Measurements from ENCODE around the gene SERGEF. TPM values are rescaled to one million over a fixed set of nuclear protein-coding genes. Genes with fewer than 3 reads are reported as not detected.

The SERGEF gene
- total RNA-seq, 2 donors from 2014 or later, result 26.7 to 42.1 TPM

GRCh38 chr11:17753641-17754040, 259.2 kb downstream of the SERGEF start:
- no peak overlapping the region for H3K4me3 ChIP-seq (ENCODE audit: low read length)
- no peaks in the 10 kb centered on the region for H3K4me1 ChIP-seq (ENCODE audit: control insufficient read depth, insufficient read depth, low read length)
- H3K27me3 ChIP-seq (ENCODE audit: control insufficient read depth, insufficient read depth, low read length, poor library complexity, severe bottlenecking), result peaks cover 39% of the 10 kb centered on the region
- WGBS, 2 experiments (ENCODE audit: insufficient coverage in 1 of 2, insufficient read length in 1 of 2), result 92 to 95% methylated on average over 10 of the region's 10 CpGs
- no peaks in the 10 kb centered on the region for H3K9me3 ChIP-seq (ENCODE audit: control insufficient read depth, low read length)
- no peaks in the 10 kb centered on the region for H3K36me3 ChIP-seq (ENCODE audit: control insufficient read depth, insufficient read depth, low read length)
- Mint-ChIP-seq H3K9me3 (no peaks in the 10 kb centered on the region), H3K36me3 (ENCODE audit: low read depth) (no peaks in the 10 kb centered on the region), H3K4me3 (no peak overlapping the region), H3K27me3 (ENCODE audit: insufficient read depth) (peaks cover 33% of the 10 kb centered on the region), H3K4me1 (no peaks in the 10 kb centered on the region), H3K27ac (no peak overlapping the region)
- H3K9ac ChIP-seq (ENCODE audit: extremely low read depth, low read length, poor library complexity, severe bottlenecking), result no peak overlapping the region
- no peak for DNase-seq
- TF ChIP-seq CTCF (conservative IDR thresholded peaks at IDR 0.05), result no peak
- H3K27ac ChIP-seq (ENCODE audit: low read depth, low read length), result no peak overlapping the region

- H3K9ac ChIP-seq (ENCODE audit: extremely low read depth, low read length, poor library complexity, severe bottlenecking), result no peak overlapping the region
- Mint-ChIP-seq H3K4me1 (no peaks in the 10 kb centered on the region), H3K9me3 (no peaks in the 10 kb centered on the region), H3K27ac (no peak overlapping the region), H3K4me3 (no peak overlapping the region), H3K36me3 (ENCODE audit: low read depth) (no peaks in the 10 kb centered on the region), H3K27me3 (ENCODE audit: insufficient read depth) (peaks cover 28% of the 10 kb centered on the region)
- no peaks in the 10 kb centered on the region for H3K9me3 ChIP-seq (ENCODE audit: control insufficient read depth, low read length)
- 77 to 79% methylated on average over 3 to 5 of the region's 5 CpGs for WGBS, 2 experiments (ENCODE audit: insufficient coverage in 1 of 2, insufficient read length in 1 of 2)
- no peaks in the 10 kb centered on the region for H3K36me3 ChIP-seq (ENCODE audit: control insufficient read depth, insufficient read depth, low read length)
- no peak for DNase-seq
- TF ChIP-seq CTCF (conservative IDR thresholded peaks at IDR 0.05), result no peak
- H3K27ac ChIP-seq (ENCODE audit: low read depth, low read length), result no peak overlapping the region
- no peak overlapping the region for H3K4me3 ChIP-seq (ENCODE audit: low read length)
- no peaks in the 10 kb centered on the region for H3K4me1 ChIP-seq (ENCODE audit: control insufficient read depth, insufficient read depth, low read length)
- peaks cover 34% of the 10 kb centered on the region for H3K27me3 ChIP-seq (ENCODE audit: control insufficient read depth, insufficient read depth, low read length, poor library complexity, severe bottlenecking)
These were observed 259.7 kb downstream of the SERGEF start for GRCh38 chr11:17753153-17753552.

GRCh38 chr11:17752144-17752543, 260.7 kb downstream of the SERGEF start:
- H3K9me3 ChIP-seq (ENCODE audit: control insufficient read depth, low read length), result no peaks in the 10 kb centered on the region
- no peaks in the 10 kb centered on the region for H3K4me1 Mint-ChIP-seq
- peaks cover 27% of the 10 kb centered on the region for H3K27me3 Mint-ChIP-seq (ENCODE audit: insufficient read depth)
- no peak overlapping the region for H3K27ac Mint-ChIP-seq
- no peak for TF ChIP-seq CTCF (conservative IDR thresholded peaks at IDR 0.05)
- 92 to 100% methylated on average over 1 to 7 of the region's 7 CpGs for WGBS, 2 experiments (ENCODE audit: insufficient coverage in 1 of 2, insufficient read length in 1 of 2)
- peaks cover 29% of the 10 kb centered on the region for H3K27me3 ChIP-seq (ENCODE audit: control insufficient read depth, insufficient read depth, low read length, poor library complexity, severe bottlenecking)
- no peak overlapping the region for H3K27ac ChIP-seq (ENCODE audit: low read depth, low read length)
- no peaks in the 10 kb centered on the region for H3K36me3 ChIP-seq (ENCODE audit: control insufficient read depth, insufficient read depth, low read length)
- H3K4me3 ChIP-seq (ENCODE audit: low read length), result no peak overlapping the region
- no peaks in the 10 kb centered on the region for H3K36me3 Mint-ChIP-seq (ENCODE audit: low read depth)
- no peak for DNase-seq
- H3K9me3 Mint-ChIP-seq, result no peaks in the 10 kb centered on the region
- no peaks in the 10 kb centered on the region for H3K4me1 ChIP-seq (ENCODE audit: control insufficient read depth, insufficient read depth, low read length)
- H3K4me3 Mint-ChIP-seq, result no peak overlapping the region
- H3K9ac ChIP-seq (ENCODE audit: extremely low read depth, low read length, poor library complexity, severe bottlenecking), result no peak overlapping the region
